ENCODE results near the gene TAS2R9.

TAS2R9 gene

GRCh38 chr12:10810068-10810467 is at the start of gene TAS2R9:
Gene TAS2R9 (minus strand): TSS chr12:10810168. CDS start chr12:10810075, 93 bp downstream.
- Histone ChIP-seq H3K4me1 (no peaks in the 10 kb centered on the region), H3K27ac (no peak within 1 kb of the TSS), H3K36me3 (no peaks in the 10 kb centered on the region), H3K9me3 (no peaks in the 10 kb centered on the region), H3K27me3 (no peaks in the 10 kb centered on the region), H3K4me3 (no peak within 1 kb of the TSS)
- intact Hi-C loops (cut with DNase I; ENCODE audit: low total_unique reads): no loop called here
- TF ChIP-seq CTCF (IDR thresholded peaks at IDR 0.05): no peak
- DNase-seq: no peak

- intact Hi-C loops (cut with DNase I; ENCODE audit: low total_unique reads): no loop called here
- peaks cover 11 to 22% (median 17%) of the 10 kb centered on the region in 3 donors for H3K36me3 ChIP-seq
- no peaks in the 10 kb centered on the region for H3K27me3 ChIP-seq
- H3K4me1 ChIP-seq: peaks cover 0 to 9% (median 0%) of the 10 kb centered on the region in 4 donors
- no peak for DNase-seq
- peaks cover 0 to 24% (median 0%) of the 10 kb centered on the region in 3 donors for H3K9me3 ChIP-seq
- no peak overlapping the region for H3K27ac ChIP-seq
- no peak overlapping the region for H3K4me3 ChIP-seq
- TF ChIP-seq CTCF (IDR thresholded peaks at IDR 0.05): no peak
These were observed 45.8 kb upstream of the TAS2R9 start for GRCh38 chr12:10855807-10856206.

GRCh38 chr12:10853776-10854175 is 43.8 kb upstream of the TAS2R9 start:
- peaks cover 0 to 9% (median 0%) of the 10 kb centered on the region in 4 donors for H3K4me1 ChIP-seq
- TF ChIP-seq CTCF (IDR thresholded peaks at IDR 0.05): no peak
- no peak overlapping the region for H3K27ac ChIP-seq
- peaks cover 0 to 19% (median 0%) of the 10 kb centered on the region in 3 donors for H3K9me3 ChIP-seq
- peaks cover 9 to 15% (median 14%) of the 10 kb centered on the region in 3 donors for H3K36me3 ChIP-seq
- H3K27me3 ChIP-seq: no peaks in the 10 kb centered on the region
- no peak overlapping the region for H3K4me3 ChIP-seq
- DNase-seq: no peak
- intact Hi-C loops (cut with DNase I; ENCODE audit: low total_unique reads): no loop called here

GRCh38 chr12:10851243-10851858 is 41.4 kb upstream of the TAS2R9 start:
- DNase-seq: no peak
- H3K27me3 ChIP-seq: no peaks in the 10 kb centered on the region
- no peak overlapping the region for H3K27ac ChIP-seq
- no peak for TF ChIP-seq CTCF (IDR thresholded peaks at IDR 0.05)
- H3K4me1 ChIP-seq: peaks cover 0 to 9% (median 0%) of the 10 kb centered on the region in 4 donors
- H3K4me3 ChIP-seq: no peak overlapping the region
- peaks cover 0 to 10% (median 0%) of the 10 kb centered on the region in 3 donors for H3K9me3 ChIP-seq
- peaks cover 10 to 12% (median 11%) of the 10 kb centered on the region in 3 donors for H3K36me3 ChIP-seq
- intact Hi-C loops (cut with DNase I; ENCODE audit: low total_unique reads): no loop called here

GRCh38 chr12:10849425-10849878 is 39.5 kb upstream of the TAS2R9 start, which contains the start of gene PRR4:
Gene PRR4 (minus strand): TSS chr12:10849475. CDS start chr12:10849437, 38 bp downstream.
- Histone ChIP-seq H3K27me3 (no peaks in the 10 kb centered on the region), H3K4me3 (no peak within 1 kb of the TSS), H3K9me3 (no peaks in the 10 kb centered on the region), H3K27ac (no peak within 1 kb of the TSS), H3K36me3 (peaks cover 4 to 13% (median 12%) of the 10 kb centered on the region in 3 donors), H3K4me1 (peaks cover 0 to 9% (median 0%) of the 10 kb centered on the region in 4 donors)
- no peak for DNase-seq
- intact Hi-C loops (cut with DNase I; ENCODE audit: low total_unique reads): no loop called here
- no peak for TF ChIP-seq CTCF (IDR thresholded peaks at IDR 0.05)

Data from tibial artery (tissue), 4 donors.